HepG2 (cell line): ENCODE results near the gene CHRNB2. TPM values are rescaled to one million over a fixed set of nuclear protein-coding genes. Genes with fewer than 3 reads are reported as not detected.
A peak's percentile ranks its signal among the peaks of the same experiment; 100 is the strongest.

Experiments
- DMAP1 ChIP-seq: IDR thresholded peaks from 2 replicates; pipeline ENCODE4 v1.6.1; 2016
- LCORL ChIP-seq, 2 experiments: fragments of 450-650 bp in 1 of 2; sonication (generic) in 1 of 2; formaldehyde crosslinking in 1 of 2; IDR thresholded peaks; 2 replicates each; pipeline versions ENCODE4 v1.5.0 to v1.6.1; 2017 to 2020; ENCODE audit warnings: antibody characterized with exemption in 1 of 2, missing genetic modification reagents in 1 of 2
- NAIF1 ChIP-seq: sonication (generic); formaldehyde crosslinking; IDR thresholded peaks from 2 replicates; pipeline ENCODE4 v1.5.0; 2020; ENCODE audit warnings: mild to moderate bottlenecking, missing genetic modification reagents, borderline replicate concordance
- RARG ChIP-seq: sonication (generic); formaldehyde crosslinking; IDR thresholded peaks from 2 replicates; pipeline ENCODE4 v1.4.0; 2020; ENCODE audit warnings: low read depth, mild to moderate bottlenecking, missing genetic modification reagents
- ZNF281 ChIP-seq: sonication (generic); formaldehyde crosslinking; IDR thresholded peaks from 2 replicates; pipeline ENCODE4 v1.4.0; 2020; ENCODE audit warnings: missing genetic modification reagents, borderline replicate concordance
- polyA plus RNA-seq, 8 experiments: library from polyadenylated mRNA; depleted of rRNA in 3 of 8; stranded (reverse) in 7 of 8; unstranded in 1 of 8; fragments of >200 nt; fragmentation: Illumina TruSeq in 4 of 8; extraction: Trizol in 4 of 8; gene quantifications; 2 replicates each; pipeline versions ENCODE4 v1.2.1 to v1.2.3, GENCODE V29; 2011 to 2016; ENCODE audit warnings: low read depth in 4 of 8, missing spikeins in 1 of 8, mixed read lengths in 1 of 8; ENCODE audit not compliant: insufficient read depth in 1 of 8
- total RNA-seq, 5 experiments: library from RNA; depleted of rRNA; stranded (reverse); fragments of >200 nt; fragmentation: Illumina TruSeq; extraction: Trizol; gene quantifications; 2 replicates each; pipeline ENCODE4 v1.2.3, GENCODE V29; 2016; ENCODE audit warnings: low read depth in 1 of 5
- TF ChIP-seq, protein P1 (sequence below): sonication (generic); formaldehyde crosslinking; IDR thresholded peaks from 2 replicates; pipeline ENCODE4 v1.4.0; 2020; ENCODE audit warnings: missing genetic modification reagents

CHRNB2 gene
- total and polyA plus RNA-seq, 2 of the 13 experiments (the other 11 are each of a cell fraction or from before 2014, with no cell fraction given), result 0.03 to 0.07 TPM

DNA sequence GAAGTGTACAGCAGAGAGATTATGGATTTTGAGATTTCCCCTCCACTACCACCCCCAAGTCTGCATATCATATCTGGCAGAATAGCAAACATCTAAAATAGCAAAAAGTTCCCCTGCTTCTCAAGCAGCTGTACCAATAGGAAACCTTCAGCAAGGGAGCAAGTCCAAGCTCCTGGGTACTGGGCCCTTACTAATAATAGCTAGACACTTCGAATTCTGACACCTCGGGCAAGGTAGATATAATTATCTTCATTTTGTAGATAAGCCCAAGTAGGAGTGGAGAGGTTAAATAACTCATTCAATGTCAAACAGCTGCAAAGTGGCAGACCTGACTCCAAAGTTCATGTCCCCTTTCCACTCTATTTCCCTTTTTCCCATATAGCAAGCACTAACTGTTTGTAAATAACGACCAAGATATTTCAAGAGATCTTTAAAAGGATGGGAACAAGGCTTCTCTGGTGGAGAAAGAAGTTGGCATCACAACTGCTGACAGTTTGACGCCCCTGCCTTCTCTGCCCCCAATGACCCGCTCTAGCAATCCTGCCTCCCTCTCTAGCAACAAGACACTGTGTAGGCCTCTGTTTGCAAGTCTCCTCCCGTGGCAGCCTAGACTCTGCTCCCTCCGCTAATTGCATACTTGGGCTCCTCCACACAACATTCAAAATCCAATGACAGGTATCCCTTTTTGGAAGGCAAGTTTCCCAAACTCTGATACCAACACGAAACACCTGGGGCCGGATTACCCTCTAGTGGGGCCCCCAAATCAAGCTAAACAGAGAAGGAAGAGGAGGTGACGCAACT, 59.1 kb downstream of the CHRNB2 start (continued):
- 0 out of 2 replicates have a peak, but pooled peaks have one; percentile 12 for TF ChIP-seq ZNF281
- TF ChIP-seq RARG, result 0 out of 2 replicates have a peak, but pooled peaks have one; percentile 14
- TF ChIP-seq, protein P1, sequence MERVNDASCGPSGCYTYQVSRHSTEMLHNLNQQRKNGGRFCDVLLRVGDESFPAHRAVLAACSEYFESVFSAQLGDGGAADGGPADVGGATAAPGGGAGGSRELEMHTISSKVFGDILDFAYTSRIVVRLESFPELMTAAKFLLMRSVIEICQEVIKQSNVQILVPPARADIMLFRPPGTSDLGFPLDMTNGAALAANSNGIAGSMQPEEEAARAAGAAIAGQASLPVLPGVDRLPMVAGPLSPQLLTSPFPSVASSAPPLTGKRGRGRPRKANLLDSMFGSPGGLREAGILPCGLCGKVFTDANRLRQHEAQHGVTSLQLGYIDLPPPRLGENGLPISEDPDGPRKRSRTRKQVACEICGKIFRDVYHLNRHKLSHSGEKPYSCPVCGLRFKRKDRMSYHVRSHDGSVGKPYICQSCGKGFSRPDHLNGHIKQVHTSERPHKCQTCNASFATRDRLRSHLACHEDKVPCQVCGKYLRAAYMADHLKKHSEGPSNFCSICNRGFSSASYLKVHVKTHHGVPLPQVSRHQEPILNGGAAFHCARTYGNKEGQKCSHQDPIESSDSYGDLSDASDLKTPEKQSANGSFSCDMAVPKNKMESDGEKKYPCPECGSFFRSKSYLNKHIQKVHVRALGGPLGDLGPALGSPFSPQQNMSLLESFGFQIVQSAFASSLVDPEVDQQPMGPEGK (CRISPR knock-in tag), result peak; percentile 49; the same call in 1 of the 2 replicates
- no peak for TF ChIP-seq DMAP1 (CRISPR knock-in tag)
- 0 out of 2 replicates have a peak, but pooled peaks have one; percentile 0 for TF ChIP-seq NAIF1 (CRISPR knock-in tag)
- 0 out of 2 replicates have a peak, but pooled peaks have one; percentile 28 for TF ChIP-seq LCORL (IDR thresholded peaks at IDR 0.05)
- no peak for TF ChIP-seq LCORL (CRISPR knock-in tag; IDR thresholded peaks at IDR 0.05)
- TF ChIP-seq, all 625 proteins: peak for 24
